ENCODE measurements around the gene SLC2A9. TPM values are rescaled to one million over a fixed set of nuclear protein-coding genes. Genes with fewer than 3 reads are reported as not detected.

SLC2A9 gene
- total RNA-seq, 1 donor from 2014 or later: 0.72 TPM

GRCh38 chr4:9929111-9929510 is 92.2 kb downstream of the SLC2A9 start:
- H3K27ac Mint-ChIP-seq (ENCODE audit: unreplicated experiment): no peak overlapping the region
- H3K9me3 Mint-ChIP-seq (ENCODE audit: low read depth): no peaks in the 10 kb centered on the region
- no peak for TF ChIP-seq CTCF (IDR thresholded peaks at IDR 0.05)
- peaks cover 37% of the 10 kb centered on the region for H3K27me3 Mint-ChIP-seq (ENCODE audit: low read depth)
- H3K4me3 Mint-ChIP-seq (ENCODE audit: unreplicated experiment): no peak overlapping the region
- H3K36me3 Mint-ChIP-seq (ENCODE audit: low read depth): no peaks in the 10 kb centered on the region
- no peak for DNase-seq (ENCODE audit: low spot score)
- H3K4me1 Mint-ChIP-seq (ENCODE audit: low read depth): peaks cover 5% of the 10 kb centered on the region

DNA sequence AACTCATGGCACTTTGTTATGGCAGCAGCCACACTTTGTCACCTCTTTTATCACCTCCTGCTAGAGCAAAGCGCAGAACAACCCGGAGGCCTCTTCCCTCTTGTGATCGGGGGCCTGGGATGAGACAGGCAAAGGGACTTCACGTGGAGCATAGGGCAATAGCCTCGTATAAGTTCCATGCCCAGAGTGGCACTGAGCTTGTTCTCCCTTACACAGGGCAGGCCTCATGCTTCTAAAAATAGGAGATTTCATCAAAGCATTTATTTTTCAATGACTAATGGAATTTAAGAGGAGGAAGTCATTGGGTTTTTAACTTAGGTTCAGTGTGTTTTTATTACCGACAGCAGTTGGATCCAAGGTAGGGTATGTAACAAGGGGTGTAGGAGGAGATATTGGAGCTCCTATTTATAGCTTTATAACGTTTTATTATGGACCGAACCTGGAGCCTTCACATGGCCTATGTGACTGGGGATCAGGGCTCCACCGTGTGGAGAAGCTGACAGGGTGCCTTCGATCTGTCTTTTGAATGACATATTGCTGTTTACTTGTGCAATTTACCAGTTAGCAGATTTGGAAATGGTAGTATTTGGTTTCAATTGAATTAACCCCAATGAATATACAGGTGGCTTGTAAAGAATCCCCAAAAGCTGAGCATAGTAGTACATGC is 93.8 kb downstream of the SLC2A9 start:
- no peak for TF ChIP-seq CTCF (IDR thresholded peaks at IDR 0.05)
- peaks cover 5% of the 10 kb centered on the region for H3K4me1 Mint-ChIP-seq (ENCODE audit: low read depth)

GRCh38 chr4:9926586-9926985 is 94.7 kb downstream of the SLC2A9 start:
- Mint-ChIP-seq H3K9me3 (ENCODE audit: low read depth) (no peaks in the 10 kb centered on the region), H3K27ac (ENCODE audit: unreplicated experiment) (no peak overlapping the region), H3K36me3 (ENCODE audit: low read depth) (no peaks in the 10 kb centered on the region), H3K4me1 (ENCODE audit: low read depth) (peaks cover 5% of the 10 kb centered on the region), H3K4me3 (ENCODE audit: unreplicated experiment) (no peak overlapping the region), H3K27me3 (ENCODE audit: low read depth) (peaks cover 25% of the 10 kb centered on the region)
- no peak for DNase-seq (ENCODE audit: low spot score)
- no peak for TF ChIP-seq CTCF (IDR thresholded peaks at IDR 0.05)

More for the DNA sequence above, 93.8 kb downstream of the SLC2A9 start:
- no peak for DNase-seq (ENCODE audit: low spot score)
- no peak overlapping the region for H3K27ac Mint-ChIP-seq (ENCODE audit: unreplicated experiment)
- H3K9me3 Mint-ChIP-seq (ENCODE audit: low read depth): no peaks in the 10 kb centered on the region
- no peak overlapping the region for H3K4me3 Mint-ChIP-seq (ENCODE audit: unreplicated experiment)
- H3K27me3 Mint-ChIP-seq (ENCODE audit: low read depth): peaks cover 31% of the 10 kb centered on the region
- H3K36me3 Mint-ChIP-seq (ENCODE audit: low read depth): no peaks in the 10 kb centered on the region

- Mint-ChIP-seq H3K27ac (ENCODE audit: unreplicated experiment) (no peak overlapping the region), H3K27me3 (ENCODE audit: low read depth) (peaks cover 20% of the 10 kb centered on the region), H3K4me3 (ENCODE audit: unreplicated experiment) (no peak overlapping the region), H3K9me3 (ENCODE audit: low read depth) (no peaks in the 10 kb centered on the region), H3K36me3 (ENCODE audit: low read depth) (no peaks in the 10 kb centered on the region), H3K4me1 (ENCODE audit: low read depth) (peaks cover 5% of the 10 kb centered on the region)
- no peak for DNase-seq (ENCODE audit: low spot score)
- no peak for TF ChIP-seq CTCF (IDR thresholded peaks at IDR 0.05)
Measured at GRCh38 chr4:9925750-9926439, 95.4 kb downstream of the SLC2A9 start.

GRCh38 chr4:9924750-9925149 is 96.5 kb downstream of the SLC2A9 start:
- no peak overlapping the region for H3K27ac Mint-ChIP-seq (ENCODE audit: unreplicated experiment)
- H3K9me3 Mint-ChIP-seq (ENCODE audit: low read depth): no peaks in the 10 kb centered on the region
- no peak for DNase-seq (ENCODE audit: low spot score)
- TF ChIP-seq CTCF (IDR thresholded peaks at IDR 0.05): no peak
- H3K36me3 Mint-ChIP-seq (ENCODE audit: low read depth): no peaks in the 10 kb centered on the region
- peaks cover 5% of the 10 kb centered on the region for H3K4me1 Mint-ChIP-seq (ENCODE audit: low read depth)
- H3K4me3 Mint-ChIP-seq (ENCODE audit: unreplicated experiment): no peak overlapping the region
- peaks cover 12% of the 10 kb centered on the region for H3K27me3 Mint-ChIP-seq (ENCODE audit: low read depth)
